K562 (cell line): ENCODE measurements around the gene URGCP. TPM values are rescaled to one million over a fixed set of nuclear protein-coding genes. Genes with fewer than 3 reads are reported as not detected.

ENCODE experiments used
- CHD1 ChIP-seq: fragments of 200-600 bp; sonication (generic); IDR thresholded peaks from one replicate; pipeline ENCODE4 v1.6.1; 2012; ENCODE audit warnings: mild to moderate bottlenecking, moderate library complexity, low read length, inconsistent platforms
- ELF2 ChIP-seq: fragments of 250-450 bp; sonication (Bioruptor Pico); IDR thresholded peaks from 2 replicates; pipeline ENCODE4 v1.5.0; 2021; ENCODE audit warnings: mild to moderate bottlenecking
- HOMEZ ChIP-seq: fragments of 250-450 bp; sonication (Bioruptor Pico); IDR thresholded peaks from 2 replicates; pipeline ENCODE4 v1.4.0; 2020; ENCODE audit warnings: mild to moderate bottlenecking, moderate library complexity
- NR2C1 ChIP-seq, 2 experiments: fragments of 450-650 bp; IDR thresholded peaks; 2 replicates each; pipeline ENCODE4 v1.6.1; 2017; ENCODE audit warnings: mild to moderate bottlenecking in 2 of 2, antibody characterized with exemption in 1 of 2, inconsistent platforms in 1 of 2, missing compliant biosample characterization in 1 of 2, missing genetic modification characterization in 1 of 2
- RBM34 ChIP-seq: fragments of 200-400 bp; formaldehyde crosslinking; IDR thresholded peaks from 2 replicates; pipeline ENCODE4 v1.6.1; 2018; ENCODE audit warnings: low read length, borderline replicate concordance; ENCODE audit not compliant: insufficient read depth
- polyA plus RNA-seq, 8 experiments: library from polyadenylated mRNA; depleted of rRNA in 4 of 8; stranded (reverse) in 5 of 8; unstranded in 3 of 8; fragments of >200 nt; fragmentation: Nextera tagmentation in 2 of 8; fragmentation: Illumina TruSeq in 1 of 8; extraction: Ambion mirVana in 2 of 8; extraction: Trizol in 1 of 8; gene quantifications; 2 replicates each; pipeline versions ENCODE4 v1.2.1 to v1.2.3, GENCODE V29; 2011 to 2014; ENCODE audit warnings: inconsistent platforms in 1 of 8, missing spikeins in 1 of 8
- total RNA-seq, 7 experiments: library from RNA; depleted of rRNA in 6 of 7; stranded (reverse); fragments of >200 nt in 6 of 7; fragmentation: Illumina TruSeq in 2 of 7; extraction: Trizol in 2 of 7; gene quantifications; 2 replicates each; pipeline versions ENCODE4 v1.2.1 to v1.2.3, GENCODE V29; 2011 to 2021; ENCODE audit warnings: low replicate concordance in 1 of 7
- TF ChIP-seq, protein P1 (sequence below): fragments of 200-600 bp; sonication (generic); IDR thresholded peaks from one replicate; pipeline ENCODE4 v1.6.1; 2012; ENCODE audit warnings: mild to moderate bottlenecking, low read depth, low read length, inconsistent platforms
- TF ChIP-seq, protein P2 (sequence below): sonication (generic); formaldehyde crosslinking; IDR thresholded peaks from 2 replicates; pipeline ENCODE4 v1.9.0; 2022; ENCODE audit warnings: mild to moderate bottlenecking, missing genetic modification reagents
- TF ChIP-seq, protein P3 (sequence below), 2 experiments: fragments of 450-650 bp; IDR thresholded peaks; 2 replicates each; pipeline ENCODE4 v1.6.1; 2018; ENCODE audit warnings: mild to moderate bottlenecking in 2 of 2, low read depth in 1 of 2; ENCODE audit not compliant: partially characterized antibody in 2 of 2

The URGCP gene
- total and polyA plus RNA-seq, 9 of the 15 experiments (the other 6 are each of a cell fraction or from before 2014, with no cell fraction given): 1.7 to 25.8 (median 12.5) TPM

- TF ChIP-seq HOMEZ: no peak
- TF ChIP-seq, protein P1, sequence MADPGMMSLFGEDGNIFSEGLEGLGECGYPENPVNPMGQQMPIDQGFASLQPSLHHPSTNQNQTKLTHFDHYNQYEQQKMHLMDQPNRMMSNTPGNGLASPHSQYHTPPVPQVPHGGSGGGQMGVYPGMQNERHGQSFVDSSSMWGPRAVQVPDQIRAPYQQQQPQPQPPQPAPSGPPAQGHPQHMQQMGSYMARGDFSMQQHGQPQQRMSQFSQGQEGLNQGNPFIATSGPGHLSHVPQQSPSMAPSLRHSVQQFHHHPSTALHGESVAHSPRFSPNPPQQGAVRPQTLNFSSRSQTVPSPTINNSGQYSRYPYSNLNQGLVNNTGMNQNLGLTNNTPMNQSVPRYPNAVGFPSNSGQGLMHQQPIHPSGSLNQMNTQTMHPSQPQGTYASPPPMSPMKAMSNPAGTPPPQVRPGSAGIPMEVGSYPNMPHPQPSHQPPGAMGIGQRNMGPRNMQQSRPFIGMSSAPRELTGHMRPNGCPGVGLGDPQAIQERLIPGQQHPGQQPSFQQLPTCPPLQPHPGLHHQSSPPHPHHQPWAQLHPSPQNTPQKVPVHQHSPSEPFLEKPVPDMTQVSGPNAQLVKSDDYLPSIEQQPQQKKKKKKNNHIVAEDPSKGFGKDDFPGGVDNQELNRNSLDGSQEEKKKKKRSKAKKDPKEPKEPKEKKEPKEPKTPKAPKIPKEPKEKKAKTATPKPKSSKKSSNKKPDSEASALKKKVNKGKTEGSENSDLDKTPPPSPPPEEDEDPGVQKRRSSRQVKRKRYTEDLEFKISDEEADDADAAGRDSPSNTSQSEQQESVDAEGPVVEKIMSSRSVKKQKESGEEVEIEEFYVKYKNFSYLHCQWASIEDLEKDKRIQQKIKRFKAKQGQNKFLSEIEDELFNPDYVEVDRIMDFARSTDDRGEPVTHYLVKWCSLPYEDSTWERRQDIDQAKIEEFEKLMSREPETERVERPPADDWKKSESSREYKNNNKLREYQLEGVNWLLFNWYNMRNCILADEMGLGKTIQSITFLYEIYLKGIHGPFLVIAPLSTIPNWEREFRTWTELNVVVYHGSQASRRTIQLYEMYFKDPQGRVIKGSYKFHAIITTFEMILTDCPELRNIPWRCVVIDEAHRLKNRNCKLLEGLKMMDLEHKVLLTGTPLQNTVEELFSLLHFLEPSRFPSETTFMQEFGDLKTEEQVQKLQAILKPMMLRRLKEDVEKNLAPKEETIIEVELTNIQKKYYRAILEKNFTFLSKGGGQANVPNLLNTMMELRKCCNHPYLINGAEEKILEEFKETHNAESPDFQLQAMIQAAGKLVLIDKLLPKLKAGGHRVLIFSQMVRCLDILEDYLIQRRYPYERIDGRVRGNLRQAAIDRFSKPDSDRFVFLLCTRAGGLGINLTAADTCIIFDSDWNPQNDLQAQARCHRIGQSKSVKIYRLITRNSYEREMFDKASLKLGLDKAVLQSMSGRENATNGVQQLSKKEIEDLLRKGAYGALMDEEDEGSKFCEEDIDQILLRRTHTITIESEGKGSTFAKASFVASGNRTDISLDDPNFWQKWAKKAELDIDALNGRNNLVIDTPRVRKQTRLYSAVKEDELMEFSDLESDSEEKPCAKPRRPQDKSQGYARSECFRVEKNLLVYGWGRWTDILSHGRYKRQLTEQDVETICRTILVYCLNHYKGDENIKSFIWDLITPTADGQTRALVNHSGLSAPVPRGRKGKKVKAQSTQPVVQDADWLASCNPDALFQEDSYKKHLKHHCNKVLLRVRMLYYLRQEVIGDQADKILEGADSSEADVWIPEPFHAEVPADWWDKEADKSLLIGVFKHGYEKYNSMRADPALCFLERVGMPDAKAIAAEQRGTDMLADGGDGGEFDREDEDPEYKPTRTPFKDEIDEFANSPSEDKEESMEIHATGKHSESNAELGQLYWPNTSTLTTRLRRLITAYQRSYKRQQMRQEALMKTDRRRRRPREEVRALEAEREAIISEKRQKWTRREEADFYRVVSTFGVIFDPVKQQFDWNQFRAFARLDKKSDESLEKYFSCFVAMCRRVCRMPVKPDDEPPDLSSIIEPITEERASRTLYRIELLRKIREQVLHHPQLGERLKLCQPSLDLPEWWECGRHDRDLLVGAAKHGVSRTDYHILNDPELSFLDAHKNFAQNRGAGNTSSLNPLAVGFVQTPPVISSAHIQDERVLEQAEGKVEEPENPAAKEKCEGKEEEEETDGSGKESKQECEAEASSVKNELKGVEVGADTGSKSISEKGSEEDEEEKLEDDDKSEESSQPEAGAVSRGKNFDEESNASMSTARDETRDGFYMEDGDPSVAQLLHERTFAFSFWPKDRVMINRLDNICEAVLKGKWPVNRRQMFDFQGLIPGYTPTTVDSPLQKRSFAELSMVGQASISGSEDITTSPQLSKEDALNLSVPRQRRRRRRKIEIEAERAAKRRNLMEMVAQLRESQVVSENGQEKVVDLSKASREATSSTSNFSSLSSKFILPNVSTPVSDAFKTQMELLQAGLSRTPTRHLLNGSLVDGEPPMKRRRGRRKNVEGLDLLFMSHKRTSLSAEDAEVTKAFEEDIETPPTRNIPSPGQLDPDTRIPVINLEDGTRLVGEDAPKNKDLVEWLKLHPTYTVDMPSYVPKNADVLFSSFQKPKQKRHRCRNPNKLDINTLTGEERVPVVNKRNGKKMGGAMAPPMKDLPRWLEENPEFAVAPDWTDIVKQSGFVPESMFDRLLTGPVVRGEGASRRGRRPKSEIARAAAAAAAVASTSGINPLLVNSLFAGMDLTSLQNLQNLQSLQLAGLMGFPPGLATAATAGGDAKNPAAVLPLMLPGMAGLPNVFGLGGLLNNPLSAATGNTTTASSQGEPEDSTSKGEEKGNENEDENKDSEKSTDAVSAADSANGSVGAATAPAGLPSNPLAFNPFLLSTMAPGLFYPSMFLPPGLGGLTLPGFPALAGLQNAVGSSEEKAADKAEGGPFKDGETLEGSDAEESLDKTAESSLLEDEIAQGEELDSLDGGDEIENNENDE: no peak
- TF ChIP-seq, protein P2, sequence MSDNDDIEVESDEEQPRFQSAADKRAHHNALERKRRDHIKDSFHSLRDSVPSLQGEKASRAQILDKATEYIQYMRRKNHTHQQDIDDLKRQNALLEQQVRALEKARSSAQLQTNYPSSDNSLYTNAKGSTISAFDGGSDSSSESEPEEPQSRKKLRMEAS (CRISPR knock-in tag): peak; percentile 29
- no peak for TF ChIP-seq ELF2
- TF ChIP-seq CHD1: no peak
- TF ChIP-seq NR2C1 (IDR thresholded peaks at IDR 0.05): no peak
- TF ChIP-seq NR2C1 (tag; IDR thresholded peaks at IDR 0.05): no peak
- TF ChIP-seq, protein P3, sequence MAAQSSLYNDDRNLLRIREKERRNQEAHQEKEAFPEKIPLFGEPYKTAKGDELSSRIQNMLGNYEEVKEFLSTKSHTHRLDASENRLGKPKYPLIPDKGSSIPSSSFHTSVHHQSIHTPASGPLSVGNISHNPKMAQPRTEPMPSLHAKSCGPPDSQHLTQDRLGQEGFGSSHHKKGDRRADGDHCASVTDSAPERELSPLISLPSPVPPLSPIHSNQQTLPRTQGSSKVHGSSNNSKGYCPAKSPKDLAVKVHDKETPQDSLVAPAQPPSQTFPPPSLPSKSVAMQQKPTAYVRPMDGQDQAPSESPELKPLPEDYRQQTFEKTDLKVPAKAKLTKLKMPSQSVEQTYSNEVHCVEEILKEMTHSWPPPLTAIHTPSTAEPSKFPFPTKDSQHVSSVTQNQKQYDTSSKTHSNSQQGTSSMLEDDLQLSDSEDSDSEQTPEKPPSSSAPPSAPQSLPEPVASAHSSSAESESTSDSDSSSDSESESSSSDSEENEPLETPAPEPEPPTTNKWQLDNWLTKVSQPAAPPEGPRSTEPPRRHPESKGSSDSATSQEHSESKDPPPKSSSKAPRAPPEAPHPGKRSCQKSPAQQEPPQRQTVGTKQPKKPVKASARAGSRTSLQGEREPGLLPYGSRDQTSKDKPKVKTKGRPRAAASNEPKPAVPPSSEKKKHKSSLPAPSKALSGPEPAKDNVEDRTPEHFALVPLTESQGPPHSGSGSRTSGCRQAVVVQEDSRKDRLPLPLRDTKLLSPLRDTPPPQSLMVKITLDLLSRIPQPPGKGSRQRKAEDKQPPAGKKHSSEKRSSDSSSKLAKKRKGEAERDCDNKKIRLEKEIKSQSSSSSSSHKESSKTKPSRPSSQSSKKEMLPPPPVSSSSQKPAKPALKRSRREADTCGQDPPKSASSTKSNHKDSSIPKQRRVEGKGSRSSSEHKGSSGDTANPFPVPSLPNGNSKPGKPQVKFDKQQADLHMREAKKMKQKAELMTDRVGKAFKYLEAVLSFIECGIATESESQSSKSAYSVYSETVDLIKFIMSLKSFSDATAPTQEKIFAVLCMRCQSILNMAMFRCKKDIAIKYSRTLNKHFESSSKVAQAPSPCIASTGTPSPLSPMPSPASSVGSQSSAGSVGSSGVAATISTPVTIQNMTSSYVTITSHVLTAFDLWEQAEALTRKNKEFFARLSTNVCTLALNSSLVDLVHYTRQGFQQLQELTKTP (IDR thresholded peaks at IDR 0.05; ENCODE audit: low read depth in 1 of 2, partially characterized antibody in 2 of 2): no peak
- no peak for TF ChIP-seq RBM34
Observed at GRCh38 chr7:43869006-43869866, 37.2 kb downstream of the URGCP start, which contains the start of gene MRPS24 (continued).
